ENCODE data around the gene CDH4. TPM values are rescaled to one million over a fixed set of nuclear protein-coding genes. Genes with fewer than 3 reads are reported as not detected.

The CDH4 gene
- total RNA-seq, 1 donor, result 0.18 TPM

- no peak for DNase-seq (ENCODE audit: low read depth)
- H3K4me3 ChIP-seq (ENCODE audit: low read depth, low read length), result no peak overlapping the region
- TF ChIP-seq CTCF (IDR thresholded peaks at IDR 0.05; ENCODE audit: insufficient read depth, low read length), result no peak
Measured at GRCh38 chr20:61317966-61318530, 66.0 kb downstream of the CDH4 start.

- TF ChIP-seq CTCF (IDR thresholded peaks at IDR 0.05; ENCODE audit: insufficient read depth, low read length), result no peak
- H3K4me3 ChIP-seq (ENCODE audit: low read depth, low read length), result no peak overlapping the region
- DNase-seq (ENCODE audit: low read depth), result no peak
Measured at GRCh38 chr20:61320691-61321425, 68.8 kb downstream of the CDH4 start.

- H3K4me3 ChIP-seq (ENCODE audit: low read depth, low read length), result no peak overlapping the region
- no peak for TF ChIP-seq CTCF (IDR thresholded peaks at IDR 0.05; ENCODE audit: insufficient read depth, low read length)
- no peak for DNase-seq (ENCODE audit: low read depth)
Measured at GRCh38 chr20:61321481-61321880, 69.4 kb downstream of the CDH4 start.

- TF ChIP-seq CTCF (IDR thresholded peaks at IDR 0.05; ENCODE audit: insufficient read depth, low read length), result no peak
- no peak overlapping the region for H3K4me3 ChIP-seq (ENCODE audit: low read depth, low read length)
- DNase-seq (ENCODE audit: low read depth), result no peak
Measured at GRCh38 chr20:61322151-61322865, 70.2 kb downstream of the CDH4 start.

GRCh38 chr20:61324906-61325305 lies 72.8 kb downstream of the CDH4 start:
- no peak for TF ChIP-seq CTCF (IDR thresholded peaks at IDR 0.05; ENCODE audit: insufficient read depth, low read length)
- no peak overlapping the region for H3K4me3 ChIP-seq (ENCODE audit: low read depth, low read length)
- no peak for DNase-seq (ENCODE audit: low read depth)

- no peak overlapping the region for H3K4me3 ChIP-seq (ENCODE audit: low read depth, low read length)
- TF ChIP-seq CTCF (IDR thresholded peaks at IDR 0.05; ENCODE audit: insufficient read depth, low read length), result no peak
- DNase-seq (ENCODE audit: low read depth), result no peak
Measured at GRCh38 chr20:61325718-61326117, 73.7 kb downstream of the CDH4 start.
